Stomach (tissue), 9 donors: Measurements from ENCODE around the gene C8A. TPM values are rescaled to one million over a fixed set of nuclear protein-coding genes. Genes with fewer than 3 reads are reported as not detected.
A peak's percentile ranks its signal among the peaks of the same experiment; 100 is the strongest.

ENCODE experiments used
- DNase-seq, 2 donors: peaks; one replicate each; pipeline versions ENCODE4 v3.0.0 to v3.0.0-alpha.2; 2013 to 2019
- H3K27ac ChIP-seq, 5 donors: fragments of 200-600 bp in 4 of 5; sonication (generic) in 4 of 5; one replicate each; pipeline ENCODE4 v1.5.1; 2013 to 2019; ENCODE audit warnings: mild to moderate bottlenecking in 1 of 5, moderate library complexity in 1 of 5
- H3K27me3 ChIP-seq, 3 donors: fragments of 200-600 bp; sonication (generic); one replicate each; pipeline ENCODE4 v1.5.1; 2017 to 2019; ENCODE audit warnings: mixed run types in 1 of 3
- H3K36me3 ChIP-seq, 4 donors: fragments of 200-600 bp; sonication (generic); 1 replicate in 3 of 4; 2 replicates in 1 of 4; pipeline ENCODE4 v1.5.1; 2016 to 2019
- H3K4me1 ChIP-seq, 4 donors: fragments of 200-600 bp; sonication (generic); one replicate each; pipeline ENCODE4 v1.5.1; 2016 to 2019
- H3K4me3 ChIP-seq, 4 donors: fragments of 200-600 bp; sonication (generic) in 3 of 4; one replicate each; pipeline ENCODE4 v1.5.1; 2016 to 2019; ENCODE audit warnings: mild to moderate bottlenecking in 1 of 4
- H3K9me3 ChIP-seq, 4 donors: fragments of 200-600 bp; sonication (generic); one replicate each; pipeline ENCODE4 v1.5.1; 2016 to 2019
- EP300 ChIP-seq: sonication (generic); formaldehyde crosslinking; IDR thresholded peaks from one replicate; pipeline ENCODE4 v1.6.1; 2017; ENCODE audit warnings: antibody characterized with exemption
- POLR2A ChIP-seq, 4 donors: fragments of 450-650 bp; IDR thresholded peaks; one replicate each; pipeline ENCODE4 v1.6.1; 2016; ENCODE audit warnings: antibody characterized with exemption in 4 of 4, control low read depth in 2 of 4, mild to moderate bottlenecking in 1 of 4, moderate library complexity in 1 of 4
- POLR2AphosphoS5 ChIP-seq, 3 donors: sonication (generic); formaldehyde crosslinking; IDR thresholded peaks; one replicate each; pipeline ENCODE4 v1.6.1; 2016; ENCODE audit warnings: antibody characterized with exemption in 3 of 3
- WGBS, 5 donors: extraction: QIAGEN DNeasy Blood & Tissue Kit in 3 of 5; methylation state at CpG; one replicate each; pipeline versions ENCODE4 v1.1.5 to v1.1.7; 2013 to 2018; 5-methylcytosine and 5-hydroxymethylcytosine counted together
- intact Hi-C: fragments of 100-400 bp; cut with DNase I; formaldehyde crosslinking; loops from one replicate; pipeline ENCODE4 v1.15.1; 2023; ENCODE audit warnings: low total_unique reads
- polyA plus RNA-seq, 3 donors: library from polyadenylated mRNA; stranded (reverse); fragments of 200-250 nt; gene quantifications; one replicate each; pipeline ENCODE4 v1.2.3, GENCODE V29; 2013
- total RNA-seq, 5 donors: library from RNA; depleted of rRNA; stranded (reverse); fragments of >200 nt; gene quantifications; one replicate each; pipeline versions ENCODE4 v1.1.0 to v1.2.3, GENCODE V29; 2014 to 2016
- TF ChIP-seq, protein P1 (sequence below), 7 experiments: fragments of 450-650 bp in 4 of 7; fragments of 200-600 bp in 3 of 7; sonication (generic) in 3 of 7; IDR thresholded peaks; one replicate each; pipeline ENCODE4 v1.5.1; 2016 to 2019; ENCODE audit warnings: antibody characterized with exemption in 7 of 7, control low read depth in 2 of 7, mild to moderate bottlenecking in 1 of 7
- donor health status: healthy with polysubstance abuse.
- donor health status: Bipolar disorder and iron deficiency.
- donor health status: healthy.

Gene C8A
- total and polyA plus RNA-seq, 8 donors, result 0.25 to 0.38 TPM; not detected in 6

DNA sequence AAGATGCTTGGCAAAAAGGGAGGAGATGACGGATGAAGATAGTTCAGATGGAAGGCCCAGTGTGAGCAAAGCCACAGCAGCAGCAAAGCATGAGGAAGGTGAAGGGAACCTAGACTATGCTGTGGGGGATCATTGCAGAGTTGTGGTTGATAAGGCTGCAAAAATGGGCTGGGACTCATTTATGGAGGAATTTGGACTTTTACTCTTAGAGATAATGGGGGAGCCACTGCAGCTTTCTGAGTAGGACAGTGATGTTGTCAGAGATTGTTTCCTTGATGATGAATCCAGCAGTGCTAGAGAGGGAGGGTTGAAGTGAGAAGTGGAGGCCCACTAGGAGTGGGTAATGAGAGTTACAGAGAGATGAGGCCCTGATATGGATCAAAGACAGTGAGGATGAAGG lies 2.1 kb upstream of the C8A start:
- no peak for DNase-seq
- TF ChIP-seq POLR2A (IDR thresholded peaks at IDR 0.05), result no peak
- TF ChIP-seq, protein P1, sequence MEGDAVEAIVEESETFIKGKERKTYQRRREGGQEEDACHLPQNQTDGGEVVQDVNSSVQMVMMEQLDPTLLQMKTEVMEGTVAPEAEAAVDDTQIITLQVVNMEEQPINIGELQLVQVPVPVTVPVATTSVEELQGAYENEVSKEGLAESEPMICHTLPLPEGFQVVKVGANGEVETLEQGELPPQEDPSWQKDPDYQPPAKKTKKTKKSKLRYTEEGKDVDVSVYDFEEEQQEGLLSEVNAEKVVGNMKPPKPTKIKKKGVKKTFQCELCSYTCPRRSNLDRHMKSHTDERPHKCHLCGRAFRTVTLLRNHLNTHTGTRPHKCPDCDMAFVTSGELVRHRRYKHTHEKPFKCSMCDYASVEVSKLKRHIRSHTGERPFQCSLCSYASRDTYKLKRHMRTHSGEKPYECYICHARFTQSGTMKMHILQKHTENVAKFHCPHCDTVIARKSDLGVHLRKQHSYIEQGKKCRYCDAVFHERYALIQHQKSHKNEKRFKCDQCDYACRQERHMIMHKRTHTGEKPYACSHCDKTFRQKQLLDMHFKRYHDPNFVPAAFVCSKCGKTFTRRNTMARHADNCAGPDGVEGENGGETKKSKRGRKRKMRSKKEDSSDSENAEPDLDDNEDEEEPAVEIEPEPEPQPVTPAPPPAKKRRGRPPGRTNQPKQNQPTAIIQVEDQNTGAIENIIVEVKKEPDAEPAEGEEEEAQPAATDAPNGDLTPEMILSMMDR (IDR thresholded peaks at IDR 0.05), result no peak
- no peaks in the 10 kb centered on the region for H3K27me3 ChIP-seq
- no peak overlapping the region for H3K27ac ChIP-seq
- H3K4me3 ChIP-seq, result no peak overlapping the region
- no peaks in the 10 kb centered on the region for H3K36me3 ChIP-seq
- 0 to 90% (median 4%) methylated on average over 1 of the region's 1 CpG for WGBS, 5 donors
- intact Hi-C loops, result no loop called here
- no peaks in the 10 kb centered on the region for H3K9me3 ChIP-seq
- no peaks in the 10 kb centered on the region for H3K4me1 ChIP-seq

DNA sequence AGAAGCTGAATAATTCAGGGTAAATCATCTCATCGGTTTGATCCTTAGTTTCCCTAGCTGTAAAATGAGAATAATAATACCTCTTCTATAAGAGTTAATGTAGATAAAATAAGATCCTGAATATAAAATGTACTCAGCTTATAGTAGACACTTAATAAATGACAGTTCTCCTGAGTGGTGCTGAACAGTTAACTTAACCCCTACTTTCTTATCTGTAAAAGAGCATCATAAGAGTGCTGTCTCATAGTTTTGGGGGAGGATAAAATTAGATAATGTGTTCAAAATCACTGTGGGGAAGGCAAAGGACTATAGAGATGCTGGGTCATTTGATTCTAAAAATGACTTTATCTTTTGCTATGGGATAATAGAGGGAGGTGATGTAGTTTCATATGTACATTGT lies 593 bp downstream of the C8A start:
- WGBS, 5 donors, result 64 to 90% (median 79%) methylated on average over 1 of the region's 1 CpG
- H3K27ac ChIP-seq, result no peak overlapping the region
- TF ChIP-seq EP300 (no peak), POLR2A (IDR thresholded peaks at IDR 0.05) (no peak)

DNA sequence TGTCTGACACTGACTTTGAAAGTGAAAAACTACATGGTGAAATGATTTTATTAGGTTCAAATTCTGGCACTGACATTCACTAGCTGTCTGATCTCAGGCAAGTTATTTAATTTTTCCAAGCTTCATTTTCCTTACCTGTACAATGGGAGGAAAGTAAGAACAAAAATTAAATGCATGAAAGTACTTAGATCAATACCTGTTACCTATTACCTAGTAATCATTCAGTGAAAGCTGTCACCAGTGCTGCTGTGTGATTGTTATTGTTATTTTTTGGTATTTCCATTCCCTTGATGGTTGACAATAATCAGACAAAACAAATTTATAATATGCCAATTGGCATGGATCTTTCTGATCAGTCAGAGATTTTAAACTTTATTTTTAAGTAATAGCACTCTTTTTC lies 1.6 kb downstream of the C8A start:
- H3K4me3 ChIP-seq, result no peak overlapping the region
- intact Hi-C loops, result no loop called here
- no peaks in the 10 kb centered on the region for H3K9me3 ChIP-seq
- no peak overlapping the region for H3K27ac ChIP-seq
- DNase-seq, result no peak
- no peaks in the 10 kb centered on the region for H3K27me3 ChIP-seq
- no peaks in the 10 kb centered on the region for H3K36me3 ChIP-seq
- TF ChIP-seq POLR2A (IDR thresholded peaks at IDR 0.05), result no peak
- TF ChIP-seq, protein P1 (IDR thresholded peaks at IDR 0.05), result no peak
- no peak for TF ChIP-seq POLR2AphosphoS5 (IDR thresholded peaks at IDR 0.05)
- no peak for TF ChIP-seq EP300
- no peaks in the 10 kb centered on the region for H3K4me1 ChIP-seq

More for the DNA sequence above, 593 bp downstream of the C8A start:
- H3K9me3 ChIP-seq, result no peaks in the 10 kb centered on the region
- DNase-seq, result no peak
- no peak overlapping the region for H3K4me3 ChIP-seq
- intact Hi-C loops, result no loop called here
- no peaks in the 10 kb centered on the region for H3K27me3 ChIP-seq
- H3K4me1 ChIP-seq, result no peaks in the 10 kb centered on the region
- H3K36me3 ChIP-seq, result no peaks in the 10 kb centered on the region

DNA sequence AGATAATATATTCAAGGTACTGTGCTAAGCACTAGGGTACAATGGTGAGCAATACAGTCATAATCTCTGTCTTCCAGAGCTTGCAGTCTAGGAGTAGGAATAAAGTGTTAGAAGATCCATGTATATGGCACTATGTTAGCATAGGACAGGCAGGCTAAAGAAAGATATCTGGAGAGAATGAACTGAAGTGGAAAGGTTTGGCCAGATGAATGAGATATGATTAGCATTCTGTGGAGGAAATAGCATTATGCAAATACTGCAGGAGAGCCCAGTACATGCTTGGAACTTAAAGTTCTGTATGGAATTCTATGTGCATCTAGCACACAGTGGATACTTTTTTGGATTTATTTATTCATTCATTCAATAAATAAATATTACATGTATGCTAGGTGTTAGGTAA lies 4.7 kb downstream of the C8A start:
- no peaks in the 10 kb centered on the region for H3K27me3 ChIP-seq
- TF ChIP-seq, protein P1 (IDR thresholded peaks at IDR 0.05), result no peak
- TF ChIP-seq EP300 (no peak), POLR2AphosphoS5 (IDR thresholded peaks at IDR 0.05) (no peak), POLR2A (IDR thresholded peaks at IDR 0.05) (no peak)
- intact Hi-C loops, result no loop called here

DNA sequence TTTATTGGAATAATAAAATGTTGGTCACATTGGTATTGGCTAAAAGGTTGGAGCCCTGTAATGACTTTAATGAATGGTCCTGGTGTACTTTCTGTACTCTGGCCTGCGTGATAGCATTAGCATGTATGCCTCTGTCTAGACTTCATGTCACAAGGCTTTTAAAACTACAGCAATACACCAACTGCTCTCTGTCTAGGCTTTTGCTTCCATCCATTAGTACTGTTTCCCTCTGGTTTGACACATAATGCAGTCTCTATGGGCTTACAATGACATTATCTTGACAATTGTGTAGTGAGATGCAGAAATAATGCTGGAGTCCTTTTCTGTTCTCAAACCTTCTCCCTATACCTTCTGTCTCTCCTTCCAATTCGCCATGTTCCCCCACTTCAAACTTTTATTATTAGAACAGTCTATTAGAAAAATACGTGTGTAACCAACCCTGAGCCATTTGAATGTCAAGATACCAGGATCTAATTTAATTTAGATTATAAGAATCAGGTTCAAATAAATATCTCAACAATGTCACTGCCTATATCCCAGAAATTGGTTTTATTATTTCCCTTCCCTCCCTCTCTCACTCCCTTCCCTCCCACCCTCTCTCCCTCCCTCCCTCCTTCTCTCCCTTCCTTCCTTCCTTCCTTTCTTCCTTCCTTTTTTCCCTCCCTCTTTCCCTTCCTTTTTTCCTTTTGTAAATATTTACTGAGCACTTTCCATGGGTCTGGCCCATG lies 8.8 kb downstream of the C8A start:
- intact Hi-C loops, result no loop called here
- Histone ChIP-seq H3K4me1 (no peaks in the 10 kb centered on the region), H3K36me3 (no peaks in the 10 kb centered on the region), H3K27me3 (no peaks in the 10 kb centered on the region), H3K9me3 (no peaks in the 10 kb centered on the region), H3K27ac (no peak overlapping the region), H3K4me3 (no peak overlapping the region)
- TF ChIP-seq EP300 (no peak), POLR2A (IDR thresholded peaks at IDR 0.05) (no peak), POLR2AphosphoS5 (IDR thresholded peaks at IDR 0.05) (no peak)
- TF ChIP-seq, protein P1 (IDR thresholded peaks at IDR 0.05), result no peak
- DNase-seq, result peak in 1 of 2 donors; percentile 24
- WGBS, 5 donors, result 73 to 85% (median 84%) methylated on average over 3 of the region's 3 CpGs

More for the DNA sequence above, 4.7 kb downstream of the C8A start:
- H3K9me3 ChIP-seq, result no peaks in the 10 kb centered on the region
- H3K4me3 ChIP-seq, result no peak overlapping the region
- DNase-seq, result no peak
- H3K4me1 ChIP-seq, result no peaks in the 10 kb centered on the region
- no peaks in the 10 kb centered on the region for H3K36me3 ChIP-seq
- H3K27ac ChIP-seq, result no peak overlapping the region
